OCI-LY3 (cell line): ENCODE measurements around the gene TSR1.

Experiments used
- H2AFZ ChIP-seq: fragments of 200-600, 300-600 bp; shearing (Covaris generic); 2 replicates; pipeline ENCODE4 v1.6.0; 2014; ENCODE audit warnings: antibody characterized with exemption, low read depth, low read length
- H3K27ac ChIP-seq: fragments of 200-600, 300-600 bp; sonication (generic); 2 replicates; pipeline ENCODE4 v1.5.1; 2014; ENCODE audit warnings: mild to moderate bottlenecking, low read length, moderate library complexity, mixed read lengths
- H3K27me3 ChIP-seq: fragments of 200-600, 300-600 bp; sonication (generic); 2 replicates; pipeline ENCODE4 v1.6.1; 2014; ENCODE audit warnings: low read depth, low read length, mixed read lengths
- H3K36me3 ChIP-seq: fragments of 200-600, 300-600 bp; sonication (generic); replicated peaks from 2 replicates; pipeline ENCODE3; 2014; ENCODE audit warnings: low read depth, low read length, mixed read lengths
- H3K4me1 ChIP-seq: fragments of 300-600, 200-600 bp; sonication (generic); 2 replicates; pipeline ENCODE4 v1.6.1; 2014; ENCODE audit warnings: low read length, mixed read lengths
- H3K4me2 ChIP-seq: fragments of 200-600, 300-600 bp; sonication (generic); 2 replicates; pipeline ENCODE4 v1.6.1; 2014; ENCODE audit warnings: low read length, mixed read lengths
- H3K4me3 ChIP-seq: fragments of 300-600, 200-600 bp; sonication (generic); 2 replicates; pipeline ENCODE4 v1.5.1; 2014; ENCODE audit warnings: antibody characterized with exemption, mild to moderate bottlenecking, low read length, moderate library complexity
- H3K79me2 ChIP-seq: fragments of 300-600, 200-600 bp; shearing (Covaris generic); 2 replicates; pipeline ENCODE4 v1.6.1; 2014; ENCODE audit warnings: mild to moderate bottlenecking, low read length, mixed read lengths
- H3K9ac ChIP-seq: fragments of 300-600, 200-600 bp; shearing (Covaris generic); 2 replicates; pipeline ENCODE4 v1.6.0; 2014; ENCODE audit warnings: mild to moderate bottlenecking, low read length, moderate library complexity
- H3K9me3 ChIP-seq: fragments of 200-600, 300-600 bp; shearing (Covaris generic); 2 replicates; pipeline ENCODE4 v1.6.1; 2014; ENCODE audit warnings: low read length, mixed read lengths; ENCODE audit not compliant: insufficient read depth
- H4K20me1 ChIP-seq: fragments of 200-600, 300-600 bp; sonication (generic); 2 replicates; pipeline ENCODE4 v1.6.1; 2016; ENCODE audit warnings: low read length, mixed read lengths; ENCODE audit not compliant: insufficient read depth
- EZH2phosphoT487 ChIP-seq: fragments of 200-600 bp; shearing (Covaris generic); IDR thresholded peaks from 2 replicates; pipeline ENCODE4 v1.6.1; 2018; ENCODE audit warnings: antibody characterized with exemption, mixed run types, low read depth
- TF ChIP-seq, protein P1 (sequence below): fragments of 200-600, 300-600 bp; sonication (generic); IDR thresholded peaks from 2 replicates; pipeline ENCODE4 v1.5.1; 2014; ENCODE audit warnings: antibody characterized with exemption, low read length, low read depth

TSR1 gene

DNA sequence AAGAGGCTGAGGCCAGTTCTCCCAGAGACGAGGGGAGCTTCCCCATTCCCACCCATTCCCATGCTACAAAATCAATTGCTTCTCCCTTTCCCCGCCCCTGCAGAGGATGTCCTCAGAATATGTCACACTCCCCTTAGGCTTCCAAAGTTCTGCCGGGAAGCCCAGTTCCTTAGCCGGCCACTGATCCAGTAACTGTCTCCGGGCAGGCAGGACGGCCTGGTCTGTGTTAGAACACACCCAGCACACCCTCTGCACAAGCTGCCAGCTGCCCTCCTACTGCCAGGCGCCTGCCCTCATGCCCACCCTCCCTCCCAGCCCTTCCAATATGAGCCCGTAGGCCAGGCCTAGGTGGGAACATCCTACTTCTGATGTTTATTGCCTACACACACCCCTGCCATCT, 32.1 kb upstream of the TSR1 start:
- Histone ChIP-seq H3K9ac (no peak overlapping the region), H3K4me3 (no peak overlapping the region), H3K27me3 (no peaks in the 10 kb centered on the region), H3K79me2 (no peaks in the 10 kb centered on the region), H3K27ac (no peak overlapping the region), H2AFZ (no peak overlapping the region), H3K36me3 (no peaks in the 10 kb centered on the region), H3K9me3 (no peaks in the 10 kb centered on the region), H3K4me1 (no peaks in the 10 kb centered on the region), H3K4me2 (no peak overlapping the region), H4K20me1 (no peaks in the 10 kb centered on the region)
- TF ChIP-seq, protein P1, sequence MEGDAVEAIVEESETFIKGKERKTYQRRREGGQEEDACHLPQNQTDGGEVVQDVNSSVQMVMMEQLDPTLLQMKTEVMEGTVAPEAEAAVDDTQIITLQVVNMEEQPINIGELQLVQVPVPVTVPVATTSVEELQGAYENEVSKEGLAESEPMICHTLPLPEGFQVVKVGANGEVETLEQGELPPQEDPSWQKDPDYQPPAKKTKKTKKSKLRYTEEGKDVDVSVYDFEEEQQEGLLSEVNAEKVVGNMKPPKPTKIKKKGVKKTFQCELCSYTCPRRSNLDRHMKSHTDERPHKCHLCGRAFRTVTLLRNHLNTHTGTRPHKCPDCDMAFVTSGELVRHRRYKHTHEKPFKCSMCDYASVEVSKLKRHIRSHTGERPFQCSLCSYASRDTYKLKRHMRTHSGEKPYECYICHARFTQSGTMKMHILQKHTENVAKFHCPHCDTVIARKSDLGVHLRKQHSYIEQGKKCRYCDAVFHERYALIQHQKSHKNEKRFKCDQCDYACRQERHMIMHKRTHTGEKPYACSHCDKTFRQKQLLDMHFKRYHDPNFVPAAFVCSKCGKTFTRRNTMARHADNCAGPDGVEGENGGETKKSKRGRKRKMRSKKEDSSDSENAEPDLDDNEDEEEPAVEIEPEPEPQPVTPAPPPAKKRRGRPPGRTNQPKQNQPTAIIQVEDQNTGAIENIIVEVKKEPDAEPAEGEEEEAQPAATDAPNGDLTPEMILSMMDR = no peak
- no peak for TF ChIP-seq EZH2phosphoT487

DNA sequence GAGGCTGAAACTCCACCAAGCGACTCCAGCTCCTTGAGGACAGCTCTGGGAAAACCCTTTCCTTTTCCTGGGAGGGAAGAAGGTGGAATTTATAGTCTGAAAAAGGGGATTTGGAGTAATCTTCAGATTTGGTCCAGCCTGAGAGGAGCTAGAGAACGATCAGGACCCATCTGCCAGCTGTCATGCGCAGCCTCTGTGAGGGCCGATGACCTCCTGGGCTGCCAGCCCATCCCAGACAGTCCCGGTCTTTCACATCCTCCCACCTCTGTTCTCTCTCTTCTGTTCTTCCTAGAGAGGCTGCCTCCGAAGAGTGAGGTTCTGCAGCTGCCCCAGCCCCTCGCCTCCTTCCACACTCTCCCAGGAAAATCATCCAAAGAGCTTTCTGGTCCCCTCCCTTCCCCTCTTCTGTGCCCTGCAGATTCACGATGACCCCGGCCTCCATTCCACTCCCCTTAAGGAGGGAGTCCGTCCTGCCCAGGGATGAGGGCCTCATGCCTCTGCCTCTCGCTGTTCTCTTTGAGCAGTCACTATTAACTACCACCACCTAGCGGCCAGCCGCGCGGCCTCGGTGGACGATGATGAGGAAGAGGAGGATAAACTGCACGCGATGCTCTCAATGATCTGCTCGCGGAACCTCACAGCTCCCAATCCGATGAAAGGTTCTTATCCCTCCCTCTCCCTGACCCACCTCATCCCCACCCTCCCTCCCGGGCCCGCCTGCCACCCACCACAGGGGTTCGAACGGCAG, 30.7 kb upstream of the TSR1 start:
- Histone ChIP-seq H3K36me3 (no peaks in the 10 kb centered on the region), H3K79me2 (no peaks in the 10 kb centered on the region), H2AFZ (no peak overlapping the region), H4K20me1 (no peaks in the 10 kb centered on the region), H3K4me2 (no peak overlapping the region), H3K9me3 (no peaks in the 10 kb centered on the region), H3K27ac (no peak overlapping the region), H3K9ac (no peak overlapping the region), H3K4me3 (no peak overlapping the region), H3K27me3 (no peaks in the 10 kb centered on the region), H3K4me1 (no peaks in the 10 kb centered on the region)
- TF ChIP-seq EZH2phosphoT487 = no peak
- TF ChIP-seq, protein P1 = no peak

DNA sequence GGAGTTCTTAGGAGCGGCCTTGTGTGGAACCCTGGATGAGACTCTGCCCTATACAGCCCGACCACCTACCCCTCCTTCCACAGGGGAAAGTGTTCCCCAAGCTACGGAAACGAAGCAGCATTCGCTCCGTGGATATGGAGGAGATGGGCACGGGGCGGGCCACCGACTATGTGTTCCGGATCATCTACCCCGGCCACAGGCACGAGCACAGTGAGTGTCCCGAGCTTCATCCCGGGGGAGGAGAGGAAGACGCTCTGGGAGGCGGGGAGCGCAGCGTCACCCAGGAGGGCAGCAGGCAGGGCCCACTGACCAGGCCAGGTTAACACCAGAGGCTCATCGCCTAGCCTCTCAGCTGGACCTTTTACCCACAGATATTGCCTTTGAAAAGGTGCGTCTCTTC, 28.9 kb upstream of the TSR1 start:
- H3K4me3 ChIP-seq = no peak overlapping the region
- H2AFZ ChIP-seq = no peak overlapping the region
- no peaks in the 10 kb centered on the region for H3K27me3 ChIP-seq
- H3K4me1 ChIP-seq = no peaks in the 10 kb centered on the region
- no peak overlapping the region for H3K27ac ChIP-seq
- H3K9me3 ChIP-seq = no peaks in the 10 kb centered on the region
- TF ChIP-seq, protein P1 = no peak
- no peak for TF ChIP-seq EZH2phosphoT487
- no peak overlapping the region for H3K4me2 ChIP-seq
- H3K36me3 ChIP-seq = no peaks in the 10 kb centered on the region
- H3K79me2 ChIP-seq = no peaks in the 10 kb centered on the region
- H3K9ac ChIP-seq = no peak overlapping the region
- H4K20me1 ChIP-seq = no peaks in the 10 kb centered on the region

DNA sequence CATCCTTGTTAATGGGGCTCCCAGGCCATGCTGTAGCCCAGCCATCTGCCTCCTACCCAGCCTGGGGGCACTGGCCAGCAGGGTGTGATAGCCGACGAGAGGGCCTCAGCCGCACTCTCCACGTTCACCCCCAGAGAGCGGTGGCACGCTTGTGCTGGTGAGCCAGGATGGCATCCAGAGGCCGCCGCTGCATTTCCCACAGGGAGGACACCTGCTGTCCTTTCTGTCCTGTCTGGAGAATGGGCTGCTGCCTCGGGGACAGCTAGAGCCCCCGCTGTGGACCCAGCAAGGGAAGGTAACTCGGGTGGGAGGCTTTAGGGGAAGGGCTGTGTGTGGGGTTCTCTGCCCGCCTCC, 28.5 kb upstream of the TSR1 start:
- Histone ChIP-seq H3K9ac (no peak overlapping the region), H3K27me3 (no peaks in the 10 kb centered on the region), H4K20me1 (no peaks in the 10 kb centered on the region), H3K4me1 (no peaks in the 10 kb centered on the region), H2AFZ (no peak overlapping the region), H3K9me3 (no peaks in the 10 kb centered on the region), H3K4me2 (no peak overlapping the region), H3K27ac (no peak overlapping the region), H3K79me2 (no peaks in the 10 kb centered on the region), H3K4me3 (no peak overlapping the region), H3K36me3 (no peaks in the 10 kb centered on the region)
- TF ChIP-seq EZH2phosphoT487 = no peak
- TF ChIP-seq, protein P1 = no peak
